ENCODE measurements around the gene NETO2.

NETO2 gene

DNA sequence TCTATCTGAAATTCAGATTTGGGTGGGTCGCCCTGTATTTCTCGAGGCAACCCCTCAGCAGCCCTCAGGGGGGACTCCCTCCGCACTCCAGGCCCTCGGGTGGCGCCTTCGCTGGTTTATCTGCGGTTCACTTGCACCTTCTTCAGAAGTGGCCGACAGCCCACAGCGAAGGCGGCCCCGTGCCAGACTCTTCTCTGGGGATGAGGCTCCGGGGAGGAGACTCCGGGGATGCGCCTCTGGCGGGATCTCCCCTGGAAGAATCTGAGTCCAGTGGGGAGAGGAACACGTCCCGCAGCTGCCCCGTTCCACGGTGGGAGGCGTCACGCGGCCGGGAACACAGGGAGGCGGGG, 106.4 kb downstream of the NETO2 start:
- H3K36me3 ChIP-seq (ENCODE audit: control insufficient read depth in 1 of 2, insufficient read depth in 2 of 2, low read length in 2 of 2), result no peaks in the 10 kb centered on the region

DNA sequence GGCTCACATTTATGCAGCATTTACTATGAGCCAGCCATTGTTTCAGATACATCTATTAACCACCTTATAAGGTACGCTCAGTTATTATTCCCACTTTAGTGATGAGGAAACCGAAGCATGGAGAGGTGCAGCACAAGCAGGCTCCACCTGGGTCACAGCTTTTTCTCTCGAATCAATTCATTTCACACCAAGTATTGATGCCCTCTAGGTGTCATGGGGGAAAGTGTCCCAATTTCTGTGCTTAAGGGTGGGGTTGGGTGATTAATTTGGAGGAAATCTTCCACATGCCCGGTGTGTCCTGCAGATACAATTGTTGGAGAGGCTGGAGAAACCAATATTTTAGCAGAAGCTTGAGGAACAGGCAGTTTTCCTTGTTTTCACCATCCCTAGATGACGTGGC, 107.5 kb downstream of the NETO2 start:
- Histone ChIP-seq H3K27ac (ENCODE audit: low read length) (no peak overlapping the region), H3K4me1 (ENCODE audit: control insufficient read depth in 1 of 2, insufficient read depth in 2 of 2, low read length in 2 of 2) (no peaks in the 10 kb centered on the region), H3K36me3 (ENCODE audit: control insufficient read depth in 1 of 2, insufficient read depth in 2 of 2, low read length in 2 of 2) (no peaks in the 10 kb centered on the region), H3K9me3 (ENCODE audit: control insufficient read depth in 1 of 2, low read length in 2 of 2) (no peaks in the 10 kb centered on the region), H3K27me3 (ENCODE audit: low read depth, low read length) (no peaks in the 10 kb centered on the region), H3K4me3 (ENCODE audit: low read depth in 1 of 2, low read length in 2 of 2) (no peak overlapping the region)

More for the DNA sequence above, 106.4 kb downstream of the NETO2 start:
- H3K9me3 ChIP-seq (ENCODE audit: control insufficient read depth in 1 of 2, low read length in 2 of 2), result no peaks in the 10 kb centered on the region
- H3K4me3 ChIP-seq (ENCODE audit: low read depth in 1 of 2, low read length in 2 of 2), result peak overlapping the region; percentile 59 to 81
- H3K27me3 ChIP-seq (ENCODE audit: low read depth, low read length), result no peaks in the 10 kb centered on the region
- H3K27ac ChIP-seq (ENCODE audit: low read length), result no peak overlapping the region
- H3K4me1 ChIP-seq (ENCODE audit: control insufficient read depth in 1 of 2, insufficient read depth in 2 of 2, low read length in 2 of 2), result no peaks in the 10 kb centered on the region

DNA sequence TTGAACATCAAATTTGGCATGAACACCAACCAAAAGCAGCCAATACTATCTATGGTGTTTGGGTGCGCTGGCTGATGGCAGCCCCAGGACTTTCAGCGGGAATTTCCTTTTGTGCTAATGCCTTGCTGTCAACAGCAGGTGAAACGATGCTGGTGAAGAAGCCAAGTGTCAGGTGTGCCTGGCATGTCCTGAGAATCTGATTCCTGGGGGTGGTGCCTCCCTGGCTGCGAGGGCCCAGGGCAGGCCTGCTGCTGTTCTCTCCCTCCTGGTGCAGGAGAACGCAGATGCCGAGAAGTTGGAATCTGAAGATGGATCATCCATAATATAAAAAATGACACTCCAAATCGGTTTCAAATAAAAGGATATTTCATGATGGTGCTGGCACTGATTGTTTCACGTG, 108.3 kb downstream of the NETO2 start:
- Histone ChIP-seq H3K4me1 (ENCODE audit: control insufficient read depth in 1 of 2, insufficient read depth in 2 of 2, low read length in 2 of 2) (no peaks in the 10 kb centered on the region), H3K27me3 (ENCODE audit: low read depth, low read length) (no peaks in the 10 kb centered on the region), H3K4me3 (ENCODE audit: low read depth in 1 of 2, low read length in 2 of 2) (no peak overlapping the region), H3K9me3 (ENCODE audit: control insufficient read depth in 1 of 2, low read length in 2 of 2) (no peaks in the 10 kb centered on the region), H3K36me3 (ENCODE audit: control insufficient read depth in 1 of 2, insufficient read depth in 2 of 2, low read length in 2 of 2) (no peaks in the 10 kb centered on the region), H3K27ac (ENCODE audit: low read length) (no peak overlapping the region)

DNA sequence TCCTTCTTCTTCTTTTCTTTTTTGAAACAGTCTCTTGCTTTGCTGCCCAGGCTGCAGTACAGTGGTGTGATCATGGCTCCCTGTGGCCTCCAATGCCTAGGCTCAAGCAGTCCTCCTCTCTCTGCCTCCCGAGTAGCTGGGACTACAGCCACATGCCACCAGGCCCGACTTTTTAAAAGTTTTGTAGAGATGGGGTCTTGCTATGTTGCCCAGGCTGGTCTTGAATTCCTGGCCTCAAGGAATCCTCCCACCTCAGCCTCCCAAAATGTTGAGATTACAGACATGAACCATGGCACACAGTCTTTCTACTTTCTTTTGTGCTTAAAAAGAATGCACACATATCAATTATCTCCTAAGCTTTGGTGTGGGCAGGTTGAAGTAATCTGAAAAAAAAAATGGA, 109.3 kb downstream of the NETO2 start:
- Histone ChIP-seq H3K27me3 (ENCODE audit: low read depth, low read length) (no peaks in the 10 kb centered on the region), H3K4me1 (ENCODE audit: control insufficient read depth in 1 of 2, insufficient read depth in 2 of 2, low read length in 2 of 2) (no peaks in the 10 kb centered on the region), H3K9me3 (ENCODE audit: control insufficient read depth in 1 of 2, low read length in 2 of 2) (no peaks in the 10 kb centered on the region), H3K4me3 (ENCODE audit: low read depth in 1 of 2, low read length in 2 of 2) (no peak overlapping the region), H3K27ac (ENCODE audit: low read length) (no peak overlapping the region), H3K36me3 (ENCODE audit: control insufficient read depth in 1 of 2, insufficient read depth in 2 of 2, low read length in 2 of 2) (no peaks in the 10 kb centered on the region)

DNA sequence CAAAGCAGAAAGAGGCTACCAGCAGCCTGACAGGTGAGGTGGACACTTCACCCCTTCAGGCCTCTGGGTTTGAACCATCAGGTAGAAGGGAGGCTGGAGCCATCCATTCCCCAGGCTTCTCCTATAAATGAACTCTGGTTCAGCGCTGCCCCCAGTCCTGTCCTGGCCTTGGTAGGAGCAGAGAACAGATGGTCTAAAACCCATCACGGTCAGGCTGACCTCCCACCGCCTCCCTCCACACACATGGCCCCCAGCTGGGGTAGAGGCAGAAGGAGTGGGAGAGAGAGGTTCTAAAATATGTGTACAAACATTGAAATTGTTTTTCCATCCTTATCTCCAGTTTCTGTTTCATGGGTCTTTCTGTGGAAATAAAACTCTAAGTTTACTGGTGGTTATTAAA, 110.6 kb downstream of the NETO2 start:
- H3K4me3 ChIP-seq (ENCODE audit: low read depth in 1 of 2, low read length in 2 of 2), result no peak overlapping the region
- H3K4me1 ChIP-seq (ENCODE audit: control insufficient read depth in 1 of 2, insufficient read depth in 2 of 2, low read length in 2 of 2), result no peaks in the 10 kb centered on the region
- H3K27ac ChIP-seq (ENCODE audit: low read length), result no peak overlapping the region
- no peaks in the 10 kb centered on the region for H3K36me3 ChIP-seq (ENCODE audit: control insufficient read depth in 1 of 2, insufficient read depth in 2 of 2, low read length in 2 of 2)
- no peaks in the 10 kb centered on the region for H3K27me3 ChIP-seq (ENCODE audit: low read depth, low read length)
- H3K9me3 ChIP-seq (ENCODE audit: control insufficient read depth in 1 of 2, low read length in 2 of 2), result no peaks in the 10 kb centered on the region

DNA sequence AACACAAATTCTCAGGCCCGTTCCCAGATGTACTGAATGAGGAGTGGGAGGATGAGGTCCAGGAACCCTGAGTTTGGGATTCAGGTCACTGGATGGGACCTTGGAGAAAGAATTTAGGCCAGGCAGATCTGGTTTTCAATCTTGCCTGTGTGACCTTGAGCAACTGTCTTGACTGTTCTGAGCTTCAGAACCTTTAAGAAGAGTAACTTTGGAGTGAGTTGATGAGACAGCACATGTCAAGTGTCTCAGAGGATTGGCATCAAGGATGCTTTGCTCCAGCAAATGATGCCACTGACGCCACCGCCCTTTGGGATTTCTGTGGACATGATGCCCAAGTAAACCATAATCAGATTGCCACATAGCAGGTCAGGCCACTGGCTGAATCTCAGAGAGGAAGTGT, 114.0 kb downstream of the NETO2 start:
- H3K4me3 ChIP-seq (ENCODE audit: low read depth in 1 of 2, low read length in 2 of 2), result no peak overlapping the region
- no peaks in the 10 kb centered on the region for H3K36me3 ChIP-seq (ENCODE audit: control insufficient read depth in 1 of 2, insufficient read depth in 2 of 2, low read length in 2 of 2)
- H3K27me3 ChIP-seq (ENCODE audit: low read depth, low read length), result no peaks in the 10 kb centered on the region
- H3K27ac ChIP-seq (ENCODE audit: low read length), result no peak overlapping the region
- H3K4me1 ChIP-seq (ENCODE audit: control insufficient read depth in 1 of 2, insufficient read depth in 2 of 2, low read length in 2 of 2), result no peaks in the 10 kb centered on the region
- no peaks in the 10 kb centered on the region for H3K9me3 ChIP-seq (ENCODE audit: control insufficient read depth in 1 of 2, low read length in 2 of 2)

DNA sequence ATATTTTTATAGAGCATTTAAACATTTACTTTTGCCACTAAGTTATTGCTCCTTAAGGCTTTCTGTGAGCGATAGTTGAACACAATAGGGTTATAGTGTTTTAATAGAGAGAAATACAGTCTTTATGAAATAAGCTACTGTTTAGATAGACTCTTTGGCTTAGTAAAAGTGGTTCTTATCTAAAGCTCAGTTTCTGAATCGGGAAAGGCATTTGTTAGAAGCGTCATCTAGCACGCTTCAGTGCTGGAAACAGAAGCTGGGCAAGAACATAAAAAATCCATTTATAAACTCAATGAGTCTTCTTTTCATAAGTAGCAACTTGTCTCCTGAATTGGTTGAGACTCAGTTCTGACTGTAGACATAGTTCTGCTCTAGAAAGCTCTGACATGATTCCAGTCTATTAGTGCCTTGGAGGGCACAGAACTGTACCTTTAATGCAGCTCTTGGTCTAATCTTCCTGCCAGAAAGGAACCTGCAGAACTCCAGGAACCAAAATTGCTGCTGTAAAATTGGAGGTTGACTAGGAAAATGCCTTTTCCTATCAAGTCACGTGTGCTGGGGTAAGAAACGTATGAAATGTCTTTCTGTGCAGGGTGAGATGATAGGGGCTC, 114.9 kb downstream of the NETO2 start:
- Histone ChIP-seq H3K9me3 (ENCODE audit: control insufficient read depth in 1 of 2, low read length in 2 of 2) (no peaks in the 10 kb centered on the region), H3K27ac (ENCODE audit: low read length) (no peak overlapping the region)

More for the DNA sequence above, 114.9 kb downstream of the NETO2 start:
- no peaks in the 10 kb centered on the region for H3K27me3 ChIP-seq (ENCODE audit: low read depth, low read length)
- no peaks in the 10 kb centered on the region for H3K36me3 ChIP-seq (ENCODE audit: control insufficient read depth in 1 of 2, insufficient read depth in 2 of 2, low read length in 2 of 2)
- no peak overlapping the region for H3K4me3 ChIP-seq (ENCODE audit: low read depth in 1 of 2, low read length in 2 of 2)
- H3K4me1 ChIP-seq (ENCODE audit: control insufficient read depth in 1 of 2, insufficient read depth in 2 of 2, low read length in 2 of 2), result no peaks in the 10 kb centered on the region

Measured in muscle layer of duodenum (tissue), 2 donors.